CD4-positive, alpha-beta T cell treated with Interleukin-4 for 4 hours (primary cell): ENCODE measurements around the gene ELF2.
"Not testable (repeated sequence)": the region's sequence is repeated elsewhere in the genome, so short reads cannot be mapped to it uniquely, and the experiment has no call there.

ENCODE experiments used
- DNase-seq: peaks from one replicate; pipeline ENCODE4 v3.0.0-alpha.2; 2020

Gene ELF2

GRCh38 chr4:139177869-139178619 is 1.0 kb upstream of the ELF2 start:
- DNase-seq = peak; percentile 91

DNA sequence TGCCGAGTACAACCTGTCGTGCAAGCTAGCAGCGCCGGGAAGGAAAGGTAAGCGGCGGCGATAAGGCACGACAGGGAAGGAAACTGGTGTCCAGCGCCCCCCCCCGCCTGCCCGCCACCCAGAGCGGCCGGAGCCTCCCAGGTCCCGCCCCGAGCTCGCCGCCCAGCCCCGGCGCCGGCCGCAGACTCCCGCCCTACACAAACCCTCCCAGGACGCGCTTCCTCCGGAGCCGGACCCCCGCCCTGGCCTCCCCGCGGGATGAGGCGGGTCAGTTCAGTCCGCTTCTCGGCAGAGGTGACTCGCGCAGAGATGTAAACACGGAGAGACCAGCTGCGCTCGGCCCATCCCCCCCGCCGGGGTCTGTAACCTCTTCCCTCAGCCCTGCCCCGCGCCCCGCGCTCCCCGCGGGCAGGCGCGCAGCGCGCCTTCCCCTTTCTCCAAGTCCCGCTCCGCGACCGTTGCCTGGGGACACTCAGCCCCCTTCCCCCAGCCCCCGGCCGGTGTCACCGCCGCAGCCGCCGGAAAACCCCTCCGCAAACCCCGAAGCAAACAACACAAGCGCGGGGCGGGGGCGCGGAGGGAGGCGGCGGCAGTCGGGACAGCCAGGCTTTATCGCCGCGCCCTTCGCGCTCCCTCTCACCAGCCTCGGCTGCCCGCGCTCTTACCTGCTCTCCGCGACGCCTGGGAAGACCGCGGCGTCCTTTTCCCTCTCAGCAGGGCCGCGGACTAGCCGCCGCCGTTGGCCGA is 543 bp downstream of the ELF2 start:
- DNase-seq = peak; percentile 57

- DNase-seq = no peak
Observed at GRCh38 chr4:139175646-139176301, 1.2 kb downstream of the ELF2 start.

DNA sequence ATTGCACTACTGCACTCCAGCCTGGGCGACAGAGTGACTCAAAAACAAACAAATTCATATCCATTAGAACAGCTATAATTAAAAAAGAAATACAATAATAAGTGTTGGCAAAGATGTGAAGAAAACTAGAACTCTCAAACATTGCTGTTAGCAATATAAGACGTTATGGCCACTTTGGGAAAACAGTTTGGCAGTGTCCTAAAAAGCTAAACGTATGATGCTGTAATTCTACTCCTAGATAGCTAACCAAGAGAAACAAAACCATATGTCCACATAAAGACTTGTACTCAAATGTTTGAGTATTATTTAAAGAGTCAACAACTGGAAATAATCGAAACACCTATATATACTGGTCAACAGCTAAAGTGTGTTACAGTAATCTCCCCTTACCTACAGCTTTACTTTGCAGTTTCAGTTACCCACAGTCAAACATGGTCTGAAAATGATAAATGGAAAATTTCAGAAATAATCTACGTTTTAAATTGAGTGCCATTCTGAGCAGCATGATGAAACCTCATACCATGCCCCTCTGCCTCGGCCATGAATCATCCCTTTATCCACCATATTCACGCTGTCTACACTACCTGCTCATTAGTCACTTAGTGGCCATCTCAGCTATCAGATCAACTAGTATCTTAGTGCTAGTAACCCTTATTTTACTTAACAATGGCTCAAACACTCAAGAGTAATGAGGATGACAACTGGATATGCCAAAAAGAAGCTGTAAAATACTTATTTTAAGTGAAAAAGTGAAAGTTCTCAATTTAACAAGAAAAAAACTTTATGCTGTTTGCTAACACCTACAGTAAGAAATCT is 4.9 kb downstream of the ELF2 start:
- DNase-seq = no peak

DNA sequence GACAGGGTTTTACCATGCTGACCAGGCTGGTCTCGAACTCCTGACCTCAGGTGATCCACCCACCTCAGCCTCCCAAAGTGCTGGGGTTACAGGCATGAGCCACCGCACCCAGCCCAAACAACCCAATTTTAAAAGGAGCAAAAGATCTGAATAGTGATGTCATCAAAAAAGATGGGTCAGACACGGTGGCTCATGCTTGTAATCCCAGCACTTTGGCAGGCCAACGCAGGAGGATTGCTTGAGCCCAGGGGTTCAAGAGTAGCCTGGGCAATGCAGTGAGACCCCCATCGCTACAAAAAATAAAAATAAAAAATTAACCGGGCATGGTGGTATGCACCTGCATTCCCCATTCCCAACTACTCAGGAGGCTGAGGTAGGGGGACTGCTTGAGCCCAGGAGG is 6.1 kb downstream of the ELF2 start:
- DNase-seq = no peak

DNA sequence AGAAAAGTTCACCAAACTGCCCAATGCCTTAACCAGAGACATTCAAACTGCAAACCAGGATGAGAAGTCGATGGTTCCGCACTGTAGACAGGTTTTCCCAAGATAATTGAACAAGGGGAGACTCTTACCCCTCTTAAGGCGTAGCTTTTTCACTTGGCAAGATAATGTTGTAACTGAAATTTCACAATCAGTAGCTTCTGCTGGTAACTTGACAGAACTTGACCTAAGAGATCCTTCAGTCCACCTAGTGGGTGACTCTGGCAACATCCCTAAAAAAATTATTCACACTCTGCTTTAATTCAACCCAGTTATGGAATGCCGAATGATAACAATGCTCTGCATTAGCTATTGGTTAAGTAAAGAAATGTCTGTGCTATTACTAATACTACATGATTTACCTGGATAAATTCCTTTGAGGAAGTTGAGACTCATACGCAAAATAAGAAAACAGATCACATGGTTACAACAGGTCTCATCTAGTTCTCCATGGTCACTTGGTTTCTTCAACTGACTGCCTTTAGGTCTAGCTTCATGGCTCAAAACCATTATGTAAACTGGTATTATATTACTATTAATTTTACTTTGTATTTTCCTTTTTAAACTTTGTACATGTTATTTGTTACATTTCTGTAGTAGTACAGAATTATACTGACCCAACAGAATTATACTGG is 9.1 kb downstream of the ELF2 start:
- DNase-seq = no peak

GRCh38 chr4:139164731-139165130 is 12.3 kb downstream of the ELF2 start:
- DNase-seq = no peak

- DNase-seq = no peak
Observed at GRCh38 chr4:139163806-139164206, 13.2 kb downstream of the ELF2 start.

- DNase-seq = not testable (repeated sequence)
Observed at GRCh38 chr4:139157977-139158376, 19.0 kb downstream of the ELF2 start.

- no peak for DNase-seq
Observed at GRCh38 chr4:139154952-139155557, 22.0 kb downstream of the ELF2 start.

- no peak for DNase-seq
Observed at GRCh38 chr4:139154538-139154937, 22.5 kb downstream of the ELF2 start.

GRCh38 chr4:139154134-139154421 is 22.9 kb downstream of the ELF2 start:
- DNase-seq = no peak

GRCh38 chr4:139153411-139154133 is 23.4 kb downstream of the ELF2 start:
- DNase-seq = no peak

DNA sequence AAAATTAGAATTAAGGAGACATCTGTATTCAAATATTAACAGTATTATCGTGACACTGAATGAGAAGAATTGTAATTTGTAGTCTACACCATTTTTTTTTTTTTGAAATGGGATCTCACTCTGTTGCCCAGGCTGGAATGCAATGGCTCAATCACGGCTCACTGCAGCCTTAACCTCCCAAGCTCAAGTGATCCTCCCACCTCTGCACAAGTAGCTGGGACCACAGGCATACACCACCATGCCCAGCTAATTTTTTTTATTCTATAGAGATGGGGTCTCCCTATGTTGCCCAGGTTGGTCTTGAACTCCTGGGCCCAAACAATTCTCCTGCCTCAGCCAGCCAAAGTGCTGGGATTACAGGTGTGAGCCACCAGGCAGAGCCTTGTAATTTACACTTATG is 24.8 kb downstream of the ELF2 start:
- DNase-seq = no peak

DNA sequence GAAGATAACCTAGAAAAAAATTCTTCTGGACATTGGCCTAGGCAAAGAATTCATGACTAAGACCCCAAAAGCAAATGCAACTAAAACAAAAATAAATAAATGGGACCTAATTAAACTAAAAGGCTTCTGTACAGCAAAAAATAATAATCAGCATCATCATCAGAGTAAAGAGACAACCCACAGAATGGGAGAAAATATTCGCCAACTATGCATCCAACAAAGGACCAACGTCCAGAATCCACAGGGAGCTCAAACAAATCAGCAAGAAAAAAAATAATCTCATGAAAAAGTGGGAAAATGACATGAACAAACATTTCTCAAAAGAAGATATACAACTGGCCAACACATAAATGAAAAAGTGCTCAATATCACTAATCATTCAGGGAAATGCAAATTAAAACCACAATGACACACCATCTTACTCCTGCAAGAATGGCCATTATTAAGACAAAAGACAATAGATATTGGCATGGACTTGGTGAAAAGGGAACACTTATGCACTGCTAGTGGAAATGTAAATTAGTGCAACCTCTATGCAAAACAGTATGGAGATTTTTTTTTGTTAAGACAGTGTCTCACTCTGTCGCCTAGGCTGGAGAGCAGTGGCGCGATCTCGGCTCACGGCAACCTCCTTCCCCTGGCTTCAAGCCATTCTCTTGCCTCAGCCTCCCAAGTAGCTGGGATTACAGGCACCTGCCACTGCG is 29.9 kb downstream of the ELF2 start:
- DNase-seq = no peak

DNA sequence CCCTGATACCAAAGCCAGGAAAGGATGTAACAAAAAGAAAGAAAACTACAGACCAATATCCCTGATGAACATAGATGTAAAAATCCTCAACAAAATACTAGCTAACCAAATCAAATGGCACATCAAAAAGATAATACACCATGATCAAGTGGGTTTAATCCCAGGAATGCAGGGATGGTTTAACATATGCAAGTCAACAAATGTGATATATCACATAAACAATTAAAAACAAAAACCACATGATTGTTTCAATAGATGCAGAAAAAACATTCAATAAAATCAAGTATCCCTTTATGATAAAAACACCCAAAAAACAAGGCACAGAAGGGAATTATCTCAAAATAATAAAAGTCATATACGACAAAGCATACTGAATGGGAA is 31.5 kb downstream of the ELF2 start:
- no peak for DNase-seq

- no peak for DNase-seq
Observed at GRCh38 chr4:139144911-139145551, 32.0 kb downstream of the ELF2 start.

DNA sequence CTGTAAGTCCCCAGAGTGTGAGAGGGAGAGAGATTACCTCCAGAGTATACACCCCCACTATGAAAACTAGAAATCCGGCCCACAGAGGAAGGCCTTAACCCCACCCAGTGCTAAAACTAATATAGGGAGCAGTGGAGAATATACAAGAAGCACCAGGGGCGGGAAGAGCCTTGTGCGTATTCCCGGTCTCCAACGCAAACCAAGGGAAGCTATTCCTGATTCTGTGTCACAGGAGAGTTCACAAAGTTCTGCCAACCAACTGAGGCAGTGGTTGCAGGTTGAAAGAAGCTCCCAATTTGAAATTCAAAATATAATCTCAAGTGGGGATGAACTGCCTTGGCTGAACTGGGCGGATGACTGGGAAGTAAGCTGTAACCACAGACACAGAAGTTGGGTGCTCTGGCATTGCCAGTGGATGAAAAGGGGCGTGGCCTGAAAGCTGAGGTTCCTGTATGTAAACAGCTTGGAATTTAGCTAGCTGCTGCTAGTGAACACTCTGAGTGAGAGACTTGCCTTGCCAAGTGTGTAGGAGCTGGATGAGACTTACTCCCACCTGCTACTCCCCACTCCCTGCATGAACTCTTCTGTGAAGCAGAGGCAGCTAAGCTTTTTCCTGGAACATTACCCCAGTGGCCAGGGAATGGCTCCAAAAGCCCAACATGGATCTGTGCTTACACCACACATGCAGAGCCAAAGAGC is 32.7 kb downstream of the ELF2 start:
- no peak for DNase-seq

DNA sequence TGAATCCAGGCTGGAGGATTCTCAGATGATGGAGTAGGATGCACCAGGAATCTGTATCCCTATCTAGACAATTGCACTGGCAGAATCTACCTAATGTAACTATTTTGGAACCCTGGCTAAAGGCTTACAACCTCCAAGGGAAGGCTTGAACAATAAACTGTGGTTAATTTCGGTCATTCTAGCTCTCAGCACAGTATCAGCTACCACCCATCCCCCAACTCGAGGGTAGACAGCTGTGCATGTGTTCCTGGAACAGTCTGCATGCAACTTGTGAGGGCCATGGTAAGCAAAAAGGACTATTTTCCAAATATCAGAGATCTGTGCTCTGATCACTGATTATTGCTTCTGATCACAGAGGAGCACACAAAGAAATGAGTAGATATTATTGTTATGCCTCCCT is 34.0 kb downstream of the ELF2 start:
- DNase-seq = no peak

DNA sequence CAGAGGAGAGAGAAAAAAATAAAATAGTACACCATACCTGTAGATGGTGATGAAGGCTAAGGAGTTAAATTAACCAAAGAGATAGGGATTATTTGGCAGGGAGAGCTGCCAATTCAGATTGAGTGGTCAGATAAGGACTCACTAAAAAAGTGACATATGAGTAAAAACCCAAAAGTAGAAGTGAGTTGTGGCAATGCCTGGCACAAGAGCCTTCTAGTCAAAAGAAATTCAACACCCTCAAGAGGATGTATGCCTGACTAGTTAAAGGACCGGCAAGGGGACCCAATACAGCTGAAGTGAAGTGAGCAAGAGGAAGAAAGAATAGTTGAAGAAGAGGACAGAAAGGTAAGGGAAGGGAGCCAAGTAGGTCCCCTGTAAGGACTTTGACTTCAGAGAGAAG is 34.9 kb downstream of the ELF2 start:
- no peak for DNase-seq
